Right lobe of liver (tissue), 6 donors: ENCODE measurements around the gene BBS2. TPM values are rescaled to one million over a fixed set of nuclear protein-coding genes. Genes with fewer than 3 reads are reported as not detected.

ENCODE experiments used
- ATAC-seq, 4 donors: fragments of 200-7000 bp; cut with Tn5 transposase; one replicate each; pipeline ENCODE4 v1.9.1; 2020; ENCODE audit warnings: mild to moderate bottlenecking in 4 of 4, moderate library complexity in 4 of 4
- DNase-seq, 3 donors: peaks; one replicate each; pipeline ENCODE4 v3.0.0-alpha.2; 2020
- H3K27ac ChIP-seq, 3 donors: fragments of 200-600 bp; one replicate each; pipeline ENCODE4 v1.8.0; 2022
- H3K27me3 ChIP-seq, 2 donors: fragments of 200-600 bp; one replicate each; pipeline ENCODE4 v1.8.0; 2022
- H3K36me3 ChIP-seq, 4 donors: fragments of 200-600 bp; sonication (generic) in 1 of 4; one replicate each; pipeline versions ENCODE4 v1.5.1 to v1.8.0; 2017 to 2022; ENCODE audit warnings: control low read depth in 1 of 4
- H3K4me1 ChIP-seq, 4 donors: fragments of 200-600 bp; sonication (generic) in 1 of 4; one replicate each; pipeline versions ENCODE4 v1.5.1 to v1.8.0; 2017 to 2022; ENCODE audit warnings: control low read depth in 1 of 4
- H3K4me3 ChIP-seq, 3 donors: fragments of 200-600 bp; one replicate each; pipeline ENCODE4 v1.8.0; 2022
- H3K9me3 ChIP-seq, 4 donors: fragments of 200-600 bp; sonication (generic) in 1 of 4; one replicate each; pipeline versions ENCODE4 v1.5.1 to v1.8.0; 2017 to 2022; ENCODE audit warnings: control low read depth in 1 of 4
- POLR2A ChIP-seq: fragments of 450-650 bp; IDR thresholded peaks from one replicate; pipeline ENCODE4 v1.6.1; 2017; ENCODE audit warnings: antibody characterized with exemption, mild to moderate bottlenecking
- WGBS: methylation state at CpG from one replicate; pipeline ENCODE4 v1.1.6; 2018; ENCODE audit warnings: low coverage, low lambda C conversion rate; ENCODE audit not compliant: insufficient coverage; ENCODE audit errors: missing lambda C conversion rate; 5-methylcytosine and 5-hydroxymethylcytosine counted together
- intact Hi-C, 2 donors: fragments of 100-400 bp; cut with DNase I; formaldehyde crosslinking; loops; one replicate each; pipeline versions ENCODE4 v1.11.2 to v1.14.1; 2022
- total RNA-seq, 6 experiments: library from RNA; depleted of rRNA in 2 of 6; stranded (reverse); fragments of >200 nt in 2 of 6; fragmentation: NEBNext Ultra II Directional in 3 of 6; extraction: Animal tissue kit (Norgen Biotek cat#: 25700) in 3 of 6; gene quantifications; one replicate each; pipeline versions ENCODE4 v1.1.0 to v1.2.4, GENCODE V29; 2016 to 2023
- TF ChIP-seq, protein P1 (sequence below), 4 donors: fragments of 200-600 bp in 3 of 4; fragments of 450-650 bp in 1 of 4; IDR thresholded peaks; one replicate each; pipeline versions ENCODE4 v1.5.1 to v1.8.0; 2016 to 2022; ENCODE audit warnings: antibody characterized with exemption in 4 of 4, mild to moderate bottlenecking in 2 of 4
- donor health status: DM: no; HTN: yes; CAD: no.
- donor health status: DM: no; HTN: no; CAD: no.
- donor health status: DM: no; HTN: no; CAD: no.
- donor health status: DM: no; HTN: yes; CAD: no.
- donor health status: DM: no; HTN: yes; CAD: no.

Gene BBS2
- total RNA-seq, 6 experiments from 2014 or later: 5.6 to 18.4 (median 10.5) TPM

- WGBS: 84% methylated on average over 6 of the region's 7 CpGs
- TF ChIP-seq, protein P1, sequence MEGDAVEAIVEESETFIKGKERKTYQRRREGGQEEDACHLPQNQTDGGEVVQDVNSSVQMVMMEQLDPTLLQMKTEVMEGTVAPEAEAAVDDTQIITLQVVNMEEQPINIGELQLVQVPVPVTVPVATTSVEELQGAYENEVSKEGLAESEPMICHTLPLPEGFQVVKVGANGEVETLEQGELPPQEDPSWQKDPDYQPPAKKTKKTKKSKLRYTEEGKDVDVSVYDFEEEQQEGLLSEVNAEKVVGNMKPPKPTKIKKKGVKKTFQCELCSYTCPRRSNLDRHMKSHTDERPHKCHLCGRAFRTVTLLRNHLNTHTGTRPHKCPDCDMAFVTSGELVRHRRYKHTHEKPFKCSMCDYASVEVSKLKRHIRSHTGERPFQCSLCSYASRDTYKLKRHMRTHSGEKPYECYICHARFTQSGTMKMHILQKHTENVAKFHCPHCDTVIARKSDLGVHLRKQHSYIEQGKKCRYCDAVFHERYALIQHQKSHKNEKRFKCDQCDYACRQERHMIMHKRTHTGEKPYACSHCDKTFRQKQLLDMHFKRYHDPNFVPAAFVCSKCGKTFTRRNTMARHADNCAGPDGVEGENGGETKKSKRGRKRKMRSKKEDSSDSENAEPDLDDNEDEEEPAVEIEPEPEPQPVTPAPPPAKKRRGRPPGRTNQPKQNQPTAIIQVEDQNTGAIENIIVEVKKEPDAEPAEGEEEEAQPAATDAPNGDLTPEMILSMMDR (IDR thresholded peaks at IDR 0.05): no peak
- no peak for TF ChIP-seq POLR2A
- Histone ChIP-seq H3K27me3 (no peaks in the 10 kb centered on the region), H3K4me3 (no peak overlapping the region), H3K9me3 (no peaks in the 10 kb centered on the region), H3K36me3 (no peaks in the 10 kb centered on the region), H3K27ac (no peak overlapping the region), H3K4me1 (peaks cover 0 to 14% (median 2%) of the 10 kb centered on the region in 4 donors)
- ATAC-seq: no peak
- DNase-seq: no peak
- intact Hi-C loops: no loop called here
These were observed 1.4 kb downstream of the BBS2 start for GRCh38 chr16:56518425-56518824.

GRCh38 chr16:56517206-56517605 lies 2.6 kb downstream of the BBS2 start:
- no peak overlapping the region for H3K27ac ChIP-seq
- 91% methylated on average over 1 of the region's 2 CpGs for WGBS
- H3K9me3 ChIP-seq: no peaks in the 10 kb centered on the region
- ATAC-seq: no peak
- intact Hi-C loops: no loop called here
- no peak overlapping the region for H3K4me3 ChIP-seq
- no peaks in the 10 kb centered on the region for H3K27me3 ChIP-seq
- no peaks in the 10 kb centered on the region for H3K36me3 ChIP-seq
- TF ChIP-seq, protein P1 (IDR thresholded peaks at IDR 0.05): no peak
- no peak for TF ChIP-seq POLR2A
- peaks cover 0 to 16% (median 2%) of the 10 kb centered on the region in 4 donors for H3K4me1 ChIP-seq
- DNase-seq: no peak

GRCh38 chr16:56515665-56516064 lies 4.2 kb downstream of the BBS2 start:
- no peak overlapping the region for H3K27ac ChIP-seq
- DNase-seq (no peak), ATAC-seq (no peak)
- H3K36me3 ChIP-seq: peaks cover 0 to 7% (median 0%) of the 10 kb centered on the region in 4 donors
- no peak for TF ChIP-seq POLR2A
- TF ChIP-seq, protein P1 (IDR thresholded peaks at IDR 0.05): no peak
- H3K4me3 ChIP-seq: no peak overlapping the region
- no peaks in the 10 kb centered on the region for H3K9me3 ChIP-seq
- H3K27me3 ChIP-seq: no peaks in the 10 kb centered on the region
- H3K4me1 ChIP-seq: peaks cover 0 to 16% (median 2%) of the 10 kb centered on the region in 4 donors
- WGBS: 65% methylated on average over 6 of the region's 6 CpGs
- intact Hi-C loops: no loop called here

DNA sequence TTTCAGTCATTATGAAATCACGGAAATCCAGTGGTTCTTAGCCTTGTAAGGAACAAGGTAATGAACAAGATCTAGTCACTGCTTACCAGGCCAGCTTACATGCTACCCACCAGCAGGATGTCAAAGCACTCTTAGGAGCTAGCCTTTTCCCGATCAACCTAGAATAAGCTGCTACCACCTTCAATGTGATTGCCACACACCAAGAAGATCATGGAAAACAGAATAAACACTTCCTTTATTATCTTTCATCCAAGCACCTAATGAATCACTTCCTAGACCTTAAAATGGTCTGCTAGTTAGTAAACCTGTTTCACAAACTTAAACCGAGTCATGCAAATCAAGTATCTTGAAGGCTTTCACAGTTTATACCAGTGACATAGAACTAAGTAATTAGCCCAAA lies 5.0 kb downstream of the BBS2 start:
- TF ChIP-seq, protein P1 (IDR thresholded peaks at IDR 0.05): no peak
- no peak for TF ChIP-seq POLR2A
- no peak overlapping the region for H3K4me3 ChIP-seq
- ATAC-seq (no peak), DNase-seq (no peak)
- H3K27ac ChIP-seq: no peak overlapping the region
- H3K36me3 ChIP-seq: peaks cover 0 to 9% (median 2%) of the 10 kb centered on the region in 4 donors
- H3K4me1 ChIP-seq: peaks cover 0 to 10% (median 2%) of the 10 kb centered on the region in 4 donors
- intact Hi-C loops: no loop called here
- WGBS: 52% methylated on average over 2 of the region's 3 CpGs
- no peaks in the 10 kb centered on the region for H3K27me3 ChIP-seq
- H3K9me3 ChIP-seq: no peaks in the 10 kb centered on the region

DNA sequence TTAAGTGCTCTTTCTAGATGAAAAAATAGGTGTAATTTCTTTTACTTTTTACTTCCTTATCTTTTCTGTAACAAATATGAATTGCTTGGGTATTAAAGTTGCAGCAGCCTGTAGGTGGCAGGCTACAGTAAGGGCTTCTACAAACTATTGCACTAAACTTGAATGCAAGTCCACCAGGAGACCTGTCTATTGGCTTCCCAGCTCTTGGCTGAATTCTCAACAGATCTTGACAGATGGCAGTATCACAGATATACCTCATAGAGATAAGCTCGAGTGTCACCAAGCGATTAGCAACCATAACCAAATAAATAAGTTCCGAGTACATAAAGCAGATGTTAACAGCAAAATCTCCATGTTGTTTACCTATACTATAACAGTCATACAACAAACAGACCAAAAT lies 5.9 kb downstream of the BBS2 start:
- peaks cover 0 to 6% (median under 1%) of the 10 kb centered on the region in 4 donors for H3K4me1 ChIP-seq
- H3K4me3 ChIP-seq: no peak overlapping the region
- no peaks in the 10 kb centered on the region for H3K27me3 ChIP-seq
- no peaks in the 10 kb centered on the region for H3K9me3 ChIP-seq
- DNase-seq (peak in 1 of 3 donors; percentile 59), ATAC-seq (peak; percentile 97 to 99 (median 98))
- no peak for TF ChIP-seq POLR2A
- TF ChIP-seq, protein P1 (IDR thresholded peaks at IDR 0.05): peak; percentile 70 to 81 (median 76)
- 12% methylated on average over 3 of the region's 3 CpGs for WGBS
- peaks cover 0 to 18% (median 5%) of the 10 kb centered on the region in 4 donors for H3K36me3 ChIP-seq
- no peak overlapping the region for H3K27ac ChIP-seq
- intact Hi-C loops: no loop called here
